Spleen (tissue), 7 donors: ENCODE measurements around the gene HLF.

Experiments
- CTCF ChIP-seq, 11 experiments: fragments of 200-600 bp in 7 of 11; fragments of 450-650 bp in 4 of 11; sonication (generic) in 4 of 11; IDR thresholded peaks in 8 of 11; conservative IDR thresholded peaks in 3 of 11; 1 replicate in 7 of 11; 2 replicates in 4 of 11; pipeline versions ENCODE4 v1.4.0 to v1.8.0; 2016 to 2021; ENCODE audit warnings: antibody characterized with exemption in 11 of 11, inconsistent platforms in 4 of 11, mild to moderate bottlenecking in 1 of 11
- POLR2A ChIP-seq, 3 donors: fragments of 450-650 bp; IDR thresholded peaks; one replicate each; pipeline ENCODE4 v1.5.1; 2017; ENCODE audit warnings: antibody characterized with exemption in 3 of 3, mild to moderate bottlenecking in 1 of 3
- POLR2AphosphoS5 ChIP-seq, 3 donors: sonication (generic); formaldehyde crosslinking; IDR thresholded peaks; one replicate each; pipeline ENCODE4 v1.5.1; 2017; ENCODE audit warnings: antibody characterized with exemption in 3 of 3
- donor health status: DM: no; HTN: no; CAD: no; lungs with moderate emphysema.
- donor health status: DM: no; HTN: no; CAD: no.
- donor health status: DM: no; HTN: no; CAD: no.

GRCh38 chr17:55282379-55282702 lies 17.6 kb downstream of the HLF start:
- TF ChIP-seq CTCF (IDR thresholded peaks at IDR 0.05 in 8 of 11, conservative IDR thresholded peaks at IDR 0.05 in 3 of 11) (no peak), POLR2A (IDR thresholded peaks at IDR 0.05) (no peak), POLR2AphosphoS5 (IDR thresholded peaks at IDR 0.05) (no peak)
